CD4-positive, alpha-beta T cell treated with Interleukin-6 at 100 ng/mL for 8 hours (primary cell): ENCODE data around the gene ASIC2.

Experiments
- DNase-seq: peaks from one replicate; pipeline ENCODE4 v3.0.0-alpha.2; 2020; ENCODE audit warnings: mixed read lengths, low spot score

The ASIC2 gene

GRCh38 chr17:33113991-33114370 lies 179.1 kb downstream of the ASIC2 start:
- no peak for DNase-seq

GRCh38 chr17:33113276-33113990 lies 179.7 kb downstream of the ASIC2 start:
- DNase-seq = no peak

GRCh38 chr17:33112763-33113162 lies 180.3 kb downstream of the ASIC2 start:
- DNase-seq = no peak

DNA sequence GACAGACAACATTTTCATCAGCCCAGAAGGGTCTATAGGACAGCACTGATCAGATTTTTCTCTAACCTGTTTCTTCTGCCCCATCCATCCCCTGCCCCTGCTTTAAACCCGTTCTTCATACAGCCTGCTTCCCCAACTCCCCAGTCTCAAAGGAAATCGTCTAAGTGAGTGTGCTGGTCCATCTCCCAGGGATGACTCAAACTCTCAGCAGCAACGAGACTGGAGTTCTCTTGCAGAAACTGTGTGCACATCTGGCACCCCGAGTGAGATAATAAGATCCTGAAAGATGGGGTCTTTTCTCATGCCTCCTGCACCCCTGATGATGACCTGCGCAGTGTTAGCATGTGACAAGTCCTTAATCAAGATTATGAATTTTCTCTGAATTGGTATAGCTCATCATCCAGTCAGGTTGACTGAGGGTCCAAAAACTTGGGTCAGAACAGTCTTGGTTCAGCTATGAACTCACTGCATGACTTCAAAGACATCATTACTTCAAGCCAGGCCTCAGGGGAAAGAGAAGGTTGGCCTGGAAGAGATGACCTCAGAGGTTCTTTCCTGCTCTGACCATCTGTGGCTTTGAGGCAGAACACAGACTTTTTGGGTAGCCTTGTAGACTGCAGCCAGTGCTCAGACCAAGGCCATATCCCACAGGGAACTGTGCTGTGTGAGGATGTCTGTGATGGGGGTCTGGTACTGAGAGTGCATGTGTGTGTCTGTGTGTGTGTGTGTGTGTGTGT lies 183.6 kb downstream of the ASIC2 start:
- no peak for DNase-seq

- no peak for DNase-seq
Observed at GRCh38 chr17:33106525-33107165, 186.4 kb downstream of the ASIC2 start.

GRCh38 chr17:33105911-33106310 lies 187.2 kb downstream of the ASIC2 start:
- DNase-seq = no peak

GRCh38 chr17:33099906-33100305 lies 193.2 kb downstream of the ASIC2 start:
- no peak for DNase-seq

DNA sequence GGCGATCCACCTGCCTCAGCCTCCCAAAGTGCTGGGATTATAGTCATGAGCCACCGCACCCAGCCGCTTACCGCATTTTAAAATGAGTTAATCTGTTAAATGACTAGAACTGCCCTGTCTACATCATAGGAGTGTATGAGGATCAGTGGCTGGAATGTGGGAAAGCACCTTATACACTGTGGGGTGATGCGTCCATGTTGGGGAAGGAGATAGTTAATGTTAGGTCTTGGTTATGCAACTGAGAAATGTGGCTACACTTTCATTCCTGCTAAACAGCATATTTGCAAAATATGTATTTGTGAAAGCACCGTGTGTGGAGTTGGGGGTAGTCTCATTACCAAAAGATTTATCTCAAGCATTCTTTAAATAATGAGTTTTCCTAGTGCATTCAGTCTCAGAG lies 193.8 kb downstream of the ASIC2 start:
- DNase-seq = no peak

- no peak for DNase-seq
Observed at GRCh38 chr17:33097411-33097810, 195.7 kb downstream of the ASIC2 start.

DNA sequence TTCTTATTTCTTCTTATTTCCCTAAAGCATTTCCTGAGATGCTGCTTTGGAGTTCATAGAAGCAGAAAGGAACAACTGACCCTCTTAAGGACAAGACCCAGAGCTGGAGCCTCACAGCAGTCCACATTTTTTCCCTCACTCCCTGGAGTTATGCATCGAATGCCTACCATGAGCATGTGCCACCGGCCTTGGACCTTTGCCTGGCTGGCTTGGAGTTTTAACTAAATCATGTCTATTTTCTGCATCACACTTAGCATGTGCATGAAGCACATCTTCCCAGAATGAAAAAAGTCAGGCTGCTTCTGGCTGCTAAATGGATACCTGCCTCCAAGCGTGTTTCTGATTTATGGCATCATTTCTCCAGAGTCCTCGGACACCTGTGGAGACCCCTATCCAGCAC lies 196.9 kb downstream of the ASIC2 start:
- DNase-seq = no peak

DNA sequence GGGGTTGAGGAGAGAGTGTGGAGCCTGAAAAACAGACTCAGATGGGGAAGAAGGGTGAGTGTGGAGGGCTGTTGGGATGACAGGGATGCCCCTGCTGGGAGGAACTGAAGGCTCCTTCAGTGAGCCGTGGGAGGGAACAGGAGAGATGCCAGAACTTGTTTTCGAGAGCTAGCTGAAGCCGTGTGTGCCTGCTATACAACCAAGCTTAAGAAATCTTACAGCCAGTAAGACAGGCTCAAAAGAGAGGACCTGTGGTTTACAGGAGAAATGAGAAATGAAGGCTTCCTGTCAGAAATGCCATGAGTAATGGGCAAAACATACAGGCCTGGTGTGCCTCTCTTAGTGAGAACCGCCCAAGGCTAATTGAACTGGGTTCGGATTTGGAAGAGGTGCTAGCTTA lies 201.8 kb downstream of the ASIC2 start:
- DNase-seq = no peak

DNA sequence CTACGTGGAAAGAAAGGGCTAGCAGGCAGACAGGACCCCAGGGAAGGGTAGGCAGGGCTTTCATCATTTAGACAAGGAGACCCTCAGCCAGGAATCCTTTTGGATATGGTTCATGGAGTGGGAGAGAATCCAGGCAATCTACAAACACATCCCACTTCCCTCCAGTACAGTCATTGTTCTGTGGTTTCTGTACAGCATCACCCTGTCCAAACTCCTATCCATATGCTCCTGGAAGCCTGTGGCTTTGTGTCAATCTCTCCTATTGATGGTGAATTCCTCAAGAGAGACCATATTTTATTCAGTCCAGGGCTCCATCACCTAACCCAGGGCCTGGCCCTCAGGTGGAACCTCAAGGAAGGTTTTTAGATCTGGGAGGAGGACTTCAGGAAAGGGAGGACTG lies 202.3 kb downstream of the ASIC2 start:
- no peak for DNase-seq

DNA sequence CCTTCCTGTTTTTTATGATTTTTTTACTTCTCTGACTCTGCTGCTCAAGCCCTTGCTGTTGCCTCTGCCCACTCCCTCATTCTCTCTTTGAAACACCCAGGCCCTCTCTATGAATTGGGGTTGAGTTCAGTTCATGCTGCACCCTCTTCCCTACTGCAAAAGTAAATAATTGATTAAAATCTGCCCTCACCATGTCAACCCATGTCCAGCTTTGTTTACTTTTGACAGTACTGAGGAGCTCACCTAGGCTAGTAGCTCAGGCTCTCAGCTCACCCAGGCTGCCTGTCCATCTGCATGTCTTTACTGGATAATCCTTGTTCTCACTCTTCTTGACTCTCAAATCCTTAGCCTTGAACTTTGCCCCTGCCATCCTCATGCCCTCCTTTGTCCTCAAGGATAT lies 206.2 kb downstream of the ASIC2 start:
- DNase-seq = no peak

DNA sequence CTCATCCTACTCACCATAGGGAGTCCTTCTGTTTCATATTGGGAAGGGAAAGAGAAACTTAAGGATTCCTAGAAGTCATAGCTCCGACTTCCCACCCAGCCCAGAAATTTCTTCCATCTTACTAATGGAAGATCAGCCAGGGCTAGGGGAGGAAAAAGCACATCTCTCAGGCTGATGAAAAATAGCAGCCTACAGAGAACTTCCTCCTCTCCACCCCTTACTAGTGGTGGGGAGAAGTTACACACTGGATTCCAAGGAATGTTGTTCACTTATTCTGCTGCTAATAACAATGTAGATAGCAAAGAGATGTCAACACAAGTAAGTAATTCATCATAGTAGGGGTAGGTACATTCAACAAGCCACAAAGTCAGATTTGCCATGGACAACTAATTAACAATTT lies 207.1 kb downstream of the ASIC2 start:
- DNase-seq = no peak

DNA sequence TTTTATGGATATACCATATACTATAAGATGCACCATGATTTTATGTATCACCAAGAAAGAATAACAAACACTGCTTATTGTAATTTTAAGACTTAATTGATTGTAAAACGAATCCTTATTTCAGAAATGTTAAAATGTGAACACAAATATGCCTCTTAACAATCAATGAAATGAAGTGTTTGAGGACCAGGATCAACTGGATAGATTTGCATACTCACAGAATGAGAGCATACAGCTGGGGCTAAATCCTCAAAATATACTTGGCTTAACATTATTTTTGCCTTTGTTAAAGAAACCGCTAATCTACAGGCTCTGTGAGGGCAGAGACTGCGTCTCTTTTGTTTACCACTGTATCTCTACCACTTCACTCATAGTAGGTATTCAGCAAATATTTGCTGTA lies 207.8 kb downstream of the ASIC2 start:
- no peak for DNase-seq

GRCh38 chr17:33084755-33085154 lies 208.3 kb downstream of the ASIC2 start:
- no peak for DNase-seq

- DNase-seq = no peak
Observed at GRCh38 chr17:33082529-33083173, 210.4 kb downstream of the ASIC2 start.

DNA sequence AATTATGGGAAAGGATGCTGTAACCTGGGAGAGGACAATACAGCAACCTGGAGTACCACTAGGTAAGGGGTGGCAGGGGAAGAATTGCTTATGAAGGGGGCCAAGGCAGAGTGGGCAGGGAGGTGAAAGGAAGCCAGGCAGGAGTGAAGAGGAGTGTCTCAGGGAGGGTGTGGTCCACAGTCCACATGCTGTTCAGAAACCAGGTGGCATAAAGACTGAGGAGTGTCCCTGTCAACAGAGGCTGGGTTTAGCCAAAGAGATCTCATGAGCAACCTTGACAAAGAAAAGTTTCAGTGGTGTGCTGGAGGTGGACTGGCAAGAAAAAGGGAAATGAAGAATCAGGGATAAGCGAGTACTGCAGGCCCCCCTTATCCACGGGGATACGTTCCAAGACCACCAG lies 213.0 kb downstream of the ASIC2 start:
- DNase-seq = no peak

GRCh38 chr17:33079201-33079600 lies 213.9 kb downstream of the ASIC2 start:
- no peak for DNase-seq

- no peak for DNase-seq
Observed at GRCh38 chr17:33076979-33077378, 216.1 kb downstream of the ASIC2 start.

- DNase-seq = no peak
Observed at GRCh38 chr17:33073416-33073815, 219.7 kb downstream of the ASIC2 start.

DNA sequence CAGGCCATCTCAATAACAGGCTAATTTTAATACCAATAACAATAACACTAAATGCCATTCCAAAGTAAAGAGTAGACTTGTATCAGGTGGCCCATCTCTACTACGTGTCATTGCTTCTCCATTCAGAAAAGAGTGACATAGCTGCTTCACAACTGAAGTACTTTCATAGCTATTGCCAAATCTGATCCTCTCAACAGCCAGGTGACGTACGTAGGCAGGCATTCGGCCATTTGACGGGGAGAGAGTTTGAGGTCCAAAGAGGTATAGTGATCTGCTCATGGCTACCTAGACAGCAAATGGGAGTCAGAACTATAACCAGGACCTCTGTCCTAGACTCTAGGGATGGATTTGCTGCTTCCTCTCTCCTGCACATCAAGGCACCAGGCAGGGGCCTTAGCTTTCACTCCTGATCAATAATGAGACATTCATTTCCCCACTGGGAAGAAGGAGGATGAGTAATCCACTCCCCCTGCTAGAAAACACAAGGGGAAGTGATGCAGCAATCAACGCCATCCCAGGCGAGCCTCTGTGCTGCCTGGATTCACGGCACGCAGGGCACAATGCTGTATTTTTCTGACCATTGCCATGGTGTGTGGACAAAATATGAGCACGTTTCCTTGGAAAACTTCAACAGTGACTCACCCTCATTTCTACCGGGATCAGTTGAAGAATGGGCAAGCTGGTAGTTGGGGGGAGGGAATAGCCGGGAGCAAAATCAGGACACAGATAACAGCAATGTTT lies 220.5 kb downstream of the ASIC2 start:
- DNase-seq = no peak
